ENCODE results near the gene CC2D1B.

- TF ChIP-seq CTCF (IDR thresholded peaks at IDR 0.05), result no peak
- no peak for TF ChIP-seq POLR2A (IDR thresholded peaks at IDR 0.05)
These were observed 34.1 kb upstream of the CC2D1B start for GRCh38 chr1:52400131-52400530.
